GM23338 (cell line): ENCODE measurements around the gene TMEM132D. TPM values are rescaled to one million over a fixed set of nuclear protein-coding genes. Genes with fewer than 3 reads are reported as not detected.

ENCODE experiments used
- ATAC-seq: fragments of 200-7000 bp; cut with Tn5 transposase; 3 replicates; pipeline ENCODE4 v1.9.1; 2020
- DNase-seq: peaks from one replicate; pipeline ENCODE4 v3.0.0-alpha.2; 2015; ENCODE audit warnings: low spot score
- H2AFZ ChIP-seq: fragments of 200-600 bp; sonication (generic); 2 replicates; pipeline ENCODE4 v1.8.0; 2016; ENCODE audit warnings: antibody characterized with exemption, mild to moderate bottlenecking, moderate library complexity
- H3F3A ChIP-seq: fragments of 200-600 bp; sonication (generic); replicated peaks from 2 replicates; pipeline ENCODE4 v1.8.0; 2017; ENCODE audit warnings: antibody characterized with exemption, mixed run types, low read depth
- H3K27ac ChIP-seq: fragments of 200-600 bp; sonication (generic); 2 replicates; pipeline ENCODE4 v1.6.1; 2016; ENCODE audit warnings: low read depth
- H3K27me3 ChIP-seq: fragments of 200-600 bp; sonication (generic); 2 replicates; pipeline ENCODE4 v1.8.0; 2016; ENCODE audit warnings: mild to moderate bottlenecking, mixed run types, moderate library complexity; ENCODE audit not compliant: insufficient read depth
- H3K36me3 ChIP-seq: fragments of 200-600 bp; sonication (generic); 2 replicates; pipeline ENCODE4 v1.8.0; 2016; ENCODE audit warnings: mild to moderate bottlenecking; ENCODE audit not compliant: insufficient read depth
- H3K4me1 ChIP-seq: fragments of 200-600 bp; sonication (generic); 2 replicates; pipeline ENCODE4 v1.8.0; 2016; ENCODE audit warnings: mild to moderate bottlenecking, moderate library complexity; ENCODE audit not compliant: insufficient read depth
- H3K4me2 ChIP-seq: fragments of 200-600 bp; sonication (generic); 2 replicates; pipeline ENCODE4 v1.7.1; 2017; ENCODE audit warnings: mixed run types
- H3K4me3 ChIP-seq: fragments of 200-600 bp; sonication (generic); 2 replicates; pipeline ENCODE4 v1.6.1; 2016; ENCODE audit warnings: mixed run types
- H3K79me2 ChIP-seq: fragments of 200-600 bp; sonication (generic); replicated peaks from 2 replicates; pipeline ENCODE4 v1.8.0; 2017; ENCODE audit warnings: mild to moderate bottlenecking; ENCODE audit not compliant: insufficient read depth
- H3K9me2 ChIP-seq: fragments of 200-600 bp; sonication (generic); 2 replicates; pipeline ENCODE4 v1.8.0; 2017; ENCODE audit not compliant: insufficient read depth
- H4K20me1 ChIP-seq: fragments of 200-600 bp; sonication (generic); replicated peaks from 2 replicates; pipeline ENCODE4 v1.8.0; 2017; ENCODE audit warnings: mild to moderate bottlenecking; ENCODE audit not compliant: insufficient read depth
- H3K27ac Mint-ChIP-seq: 2 replicates; pipeline ENCODE4 v1.8.0; 2020; ENCODE audit warnings: inconsistent platforms, mild to moderate bottlenecking, moderate library complexity, mixed read lengths
- H3K27me3 Mint-ChIP-seq: 3 replicates; pipeline ENCODE4 v1.8.0; 2022; ENCODE audit warnings: low read depth, mild to moderate bottlenecking, moderate library complexity, mixed read lengths, inconsistent platforms; ENCODE audit not compliant: insufficient read depth, poor library complexity
- H3K36me3 Mint-ChIP-seq: 3 replicates; pipeline ENCODE4 v1.8.0; 2021; ENCODE audit warnings: low read depth, mild to moderate bottlenecking, inconsistent platforms, moderate library complexity, mixed read lengths
- H3K4me1 Mint-ChIP-seq: 3 replicates; pipeline ENCODE4 v1.8.0; 2020; ENCODE audit warnings: mild to moderate bottlenecking, inconsistent platforms, mixed read lengths
- H3K4me3 Mint-ChIP-seq: 3 replicates; pipeline ENCODE4 v1.8.0; 2021; ENCODE audit warnings: moderate library complexity, mild to moderate bottlenecking, inconsistent platforms, mixed read lengths
- H3K9me3 Mint-ChIP-seq: 3 replicates; pipeline ENCODE4 v1.8.0; 2020; ENCODE audit warnings: moderate library complexity, mild to moderate bottlenecking, inconsistent platforms, mixed read lengths
- CREB1 ChIP-seq: fragments of 250-450 bp; sonication (Bioruptor Pico); IDR thresholded peaks from 2 replicates; pipeline ENCODE4 v1.5.0; 2020; ENCODE audit warnings: low read depth, mild to moderate bottlenecking, moderate library complexity
- CTCF ChIP-seq, 2 experiments: fragments of 200-600 bp in 1 of 2; sonication (generic) in 1 of 2; conservative IDR thresholded peaks; 2 replicates each; pipeline versions ENCODE4 v1.5.1 to v1.6.1; 2016 to 2017; ENCODE audit warnings: antibody characterized with exemption in 2 of 2, low read depth in 2 of 2, mild to moderate bottlenecking in 2 of 2, moderate library complexity in 1 of 2
- ETS1 ChIP-seq: IDR thresholded peaks from 2 replicates; pipeline ENCODE4 v1.6.1; 2016; ENCODE audit warnings: antibody characterized with exemption
- EZH2 ChIP-seq: fragments of 200-600 bp; sonication (generic); IDR thresholded peaks from one replicate; pipeline ENCODE4 v1.8.0; 2017; ENCODE audit warnings: antibody characterized with exemption, mild to moderate bottlenecking, low read depth; ENCODE audit not compliant: unreplicated experiment
- EZH2phosphoT487 ChIP-seq: fragments of 200-600 bp; sonication (generic); IDR thresholded peaks from one replicate; pipeline ENCODE4 v1.8.1; 2018; ENCODE audit warnings: antibody characterized with exemption; ENCODE audit not compliant: unreplicated experiment
- JUNB ChIP-seq: IDR thresholded peaks from one replicate; pipeline ENCODE4 v1.6.1; 2016; ENCODE audit warnings: antibody characterized with exemption; ENCODE audit not compliant: unreplicated experiment
- NANOG ChIP-seq: IDR thresholded peaks from 2 replicates; pipeline ENCODE4 v1.6.1; 2016; ENCODE audit warnings: antibody characterized with exemption, borderline replicate concordance
- POLR2AphosphoS5 ChIP-seq: IDR thresholded peaks from 2 replicates; pipeline ENCODE4 v1.6.1; 2016; ENCODE audit warnings: antibody characterized with exemption, low read depth
- REST ChIP-seq: IDR thresholded peaks from one replicate; pipeline ENCODE4 v1.6.1; 2018; ENCODE audit warnings: antibody characterized with exemption; ENCODE audit not compliant: unreplicated experiment
- STAT1 ChIP-seq: IDR thresholded peaks from one replicate; pipeline ENCODE4 v1.6.1; 2016; ENCODE audit warnings: antibody characterized with exemption; ENCODE audit not compliant: unreplicated experiment
- ZNF114 ChIP-seq: fragments of 250-450 bp; sonication (Bioruptor Pico); IDR thresholded peaks from 2 replicates; pipeline ENCODE4 v1.5.0; 2020; ENCODE audit warnings: mild to moderate bottlenecking, moderate library complexity
- ZNF331 ChIP-seq: fragments of 250-450 bp; sonication (Bioruptor Pico); IDR thresholded peaks from 2 replicates; pipeline ENCODE4 v1.5.0; 2020; ENCODE audit warnings: low read depth, mild to moderate bottlenecking, moderate library complexity
- ZNF462 ChIP-seq: fragments of 250-450 bp; sonication (Bioruptor Pico); IDR thresholded peaks from 2 replicates; pipeline ENCODE4 v1.5.0; 2020; ENCODE audit warnings: mild to moderate bottlenecking, moderate library complexity
- polyA plus RNA-seq: library from polyadenylated mRNA; unstranded; fragments of >200 nt; fragmentation: Nextera tagmentation; extraction: Ambion mirVana; gene quantifications from 2 replicates; pipeline ENCODE4 v1.2.1, GENCODE V29; 2016
- total RNA-seq: library from RNA; depleted of rRNA; stranded (reverse); fragments of >200 nt; shearing (Covaris generic); gene quantifications from 2 replicates; pipeline ENCODE4 v1.2.3, GENCODE V29; 2014

TMEM132D gene
- total and polyA plus RNA-seq, 2 experiments from 2014 or later, result 0.44 to 5.3 TPM

GRCh38 chr12:129700036-129700435 lies 203.8 kb downstream of the TMEM132D start:
- H3K27ac Mint-ChIP-seq, result no peak overlapping the region
- peaks cover 95% of the 10 kb centered on the region for H3K9me3 Mint-ChIP-seq
- H3K4me2 ChIP-seq, result no peak overlapping the region
- DNase-seq (no peak), ATAC-seq (no peak)
- H2AFZ ChIP-seq, result no peak overlapping the region
- H3K27ac ChIP-seq, result no peak overlapping the region
- no peaks in the 10 kb centered on the region for H4K20me1 ChIP-seq
- no peak overlapping the region for H3K4me3 Mint-ChIP-seq
- peaks cover 3% of the 10 kb centered on the region for H3K27me3 Mint-ChIP-seq
- no peaks in the 10 kb centered on the region for H3K4me1 ChIP-seq
- no peaks in the 10 kb centered on the region for H3F3A ChIP-seq
- H3K36me3 Mint-ChIP-seq, result peaks cover 41% of the 10 kb centered on the region
- H3K9me2 ChIP-seq, result no peaks in the 10 kb centered on the region
- H3K4me3 ChIP-seq, result no peak overlapping the region
- H3K36me3 ChIP-seq, result no peaks in the 10 kb centered on the region
- H3K4me1 Mint-ChIP-seq, result no peaks in the 10 kb centered on the region
- no peaks in the 10 kb centered on the region for H3K79me2 ChIP-seq
- no peaks in the 10 kb centered on the region for H3K27me3 ChIP-seq
- no peak for TF ChIP-seq ZNF114
- no peak for TF ChIP-seq CREB1 (CRISPR knock-in tag)
- TF ChIP-seq JUNB, result no peak
- TF ChIP-seq STAT1, result no peak
- no peak for TF ChIP-seq REST
- no peak for TF ChIP-seq ETS1
- no peak for TF ChIP-seq ZNF331 (CRISPR knock-in tag)
- TF ChIP-seq POLR2AphosphoS5, result no peak
- TF ChIP-seq EZH2phosphoT487, result no peak
- no peak for TF ChIP-seq NANOG
- no peak for TF ChIP-seq ZNF462 (CRISPR knock-in tag)
- no peak for TF ChIP-seq EZH2
- no peak for TF ChIP-seq CTCF (conservative IDR thresholded peaks at IDR 0.05; ENCODE audit: low read depth in 2 of 2)
